GM18951 (cell line): ENCODE measurements around the gene MCM6.

ENCODE experiments used
- POLR2A ChIP-seq: IDR thresholded peaks from 4 replicates; pipeline ENCODE4 v1.6.1; 2011; ENCODE audit warnings: mild to moderate bottlenecking; ENCODE audit not compliant: insufficient read length, insufficient read depth; ENCODE audit errors: extremely low read depth
- in situ Hi-C: fragments of 300-500 bp; cut with MboI; formaldehyde crosslinking; loops from one replicate; pipeline ENCODE4 v1.12.0; 2022; ENCODE audit warnings: low sequenced_read_pairs, mixed read lengths, inconsistent platforms; ENCODE audit not compliant: unreplicated experiment

Gene MCM6

GRCh38 chr2:135876066-135876711, at the start of gene MCM6:
MCM6 (minus strand) TSS chr2:135876443; CDS start chr2:135876365, 78 bp downstream.
- peak; percentile 63 for TF ChIP-seq POLR2A
- in situ Hi-C loops = no loop called here

- in situ Hi-C loops = no loop called here
- no peak for TF ChIP-seq POLR2A
Observed at GRCh38 chr2:135925571-135925970, 49.3 kb upstream of the MCM6 start.

DNA sequence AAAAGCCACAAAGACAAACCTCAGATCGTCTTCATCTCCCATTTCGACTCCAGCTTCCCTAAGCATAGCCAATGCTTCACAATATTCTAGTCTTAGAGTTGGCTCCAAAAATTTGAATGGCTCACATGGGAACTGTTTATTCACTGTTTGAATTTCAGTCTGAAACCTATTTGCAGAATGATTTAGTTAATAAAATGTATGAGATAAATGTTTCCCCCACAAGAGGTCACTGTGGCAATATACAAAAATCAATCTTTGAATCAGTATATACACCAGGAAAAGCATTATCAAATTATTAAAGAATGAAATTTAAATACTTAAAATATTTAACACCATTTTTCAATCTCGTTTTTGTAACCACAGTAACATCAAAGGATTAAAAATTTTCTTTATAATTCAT, 40.0 kb upstream of the MCM6 start:
- in situ Hi-C loops = loop anchor here (5.0 to 10.0 kb wide), 2 partner anchors 219 to 466 kb away; no protein-coding TSS in a partner anchor
- no peak for TF ChIP-seq POLR2A

DNA sequence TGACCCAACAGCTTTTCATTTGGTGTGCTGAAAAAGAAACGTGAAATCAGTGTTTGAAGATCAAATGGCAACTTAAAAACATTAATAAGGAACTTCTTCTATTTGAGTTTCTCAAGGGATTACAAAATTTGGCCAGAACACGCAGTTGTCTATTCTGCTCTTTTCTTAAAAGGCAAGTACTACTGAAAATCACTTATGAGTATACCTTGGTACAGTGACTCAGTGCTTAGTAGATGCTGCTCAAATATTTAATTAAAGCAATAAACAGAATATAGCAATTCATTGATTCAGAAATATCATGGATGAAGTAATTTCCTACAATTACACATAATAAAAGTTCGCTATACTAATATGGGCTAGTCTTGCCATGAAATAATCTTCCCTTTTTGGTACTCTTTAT, 38.2 kb upstream of the MCM6 start:
- in situ Hi-C loops = loop anchor here (10.0 kb wide), 1 partner anchor 220 kb away; no protein-coding TSS in a partner anchor
- no peak for TF ChIP-seq POLR2A

- no peak for TF ChIP-seq POLR2A
- in situ Hi-C loops = loop anchor here (10.0 kb wide), 1 partner anchor 221 kb away; no protein-coding TSS in a partner anchor
Observed at GRCh38 chr2:135913727-135914365, 37.6 kb upstream of the MCM6 start.

DNA sequence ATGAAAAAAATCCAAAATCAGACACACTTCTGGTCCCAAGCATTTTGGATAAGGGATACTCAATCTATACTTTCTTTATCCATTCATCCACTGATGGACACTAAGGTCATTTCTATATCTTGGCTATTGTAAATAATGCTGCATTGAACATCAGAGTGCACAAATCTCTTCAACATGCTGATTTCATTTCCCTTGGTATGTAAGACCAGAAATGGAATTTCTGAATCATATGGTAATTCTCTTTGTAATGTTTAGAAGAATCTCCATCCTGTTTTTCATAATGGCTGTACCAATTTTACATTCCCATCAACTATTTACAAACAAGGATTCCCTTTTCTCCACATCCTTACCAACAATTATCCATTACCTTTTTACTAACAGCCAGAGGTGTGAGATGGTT, 33.7 kb upstream of the MCM6 start:
- no peak for TF ChIP-seq POLR2A
- in situ Hi-C loops = loop anchor here (10.0 kb wide), 1 partner anchor 225 kb away; no protein-coding TSS in a partner anchor

DNA sequence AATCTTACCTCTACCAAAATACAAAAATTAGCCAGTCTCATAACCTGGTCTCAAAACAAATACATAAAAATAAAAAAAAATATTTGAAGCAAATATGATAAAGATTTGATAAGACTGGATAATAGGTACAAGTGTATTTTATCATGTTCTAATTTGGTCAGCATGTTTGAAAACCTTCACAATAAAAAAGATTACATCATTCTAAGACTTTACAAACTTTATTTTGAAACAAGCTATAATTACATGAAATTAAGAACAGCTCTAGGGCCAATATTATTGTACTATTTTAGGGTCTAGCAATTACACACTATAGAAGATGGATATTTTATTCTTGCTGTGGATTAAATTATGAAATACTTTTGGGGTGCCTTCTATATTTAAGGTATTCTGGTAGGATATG, 29.4 kb upstream of the MCM6 start:
- TF ChIP-seq POLR2A = no peak
- in situ Hi-C loops = no loop called here

GRCh38 chr2:135904341-135904989, 28.2 kb upstream of the MCM6 start:
- no peak for TF ChIP-seq POLR2A
- in situ Hi-C loops = no loop called here

- no peak for TF ChIP-seq POLR2A
- in situ Hi-C loops = no loop called here
Observed at GRCh38 chr2:135903650-135904049, 27.4 kb upstream of the MCM6 start.

DNA sequence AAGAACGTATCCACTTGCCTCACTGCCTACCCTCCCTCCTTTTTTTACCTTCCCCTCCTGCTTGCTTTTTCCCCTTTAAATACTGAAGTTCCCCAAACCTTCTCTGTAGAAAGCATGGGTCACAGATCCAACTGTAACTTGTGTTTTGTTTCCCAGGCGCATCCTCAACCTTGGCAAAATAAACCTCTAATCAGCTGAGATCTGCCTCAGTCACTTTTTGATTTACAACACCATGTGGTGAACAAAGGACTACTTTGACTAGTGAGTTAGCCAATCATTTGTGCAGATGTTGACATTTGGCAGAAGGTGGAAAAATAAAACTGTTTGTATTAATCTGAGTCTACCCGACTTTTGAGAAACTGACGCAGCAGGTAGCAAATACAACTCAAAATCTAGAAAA, 23.3 kb upstream of the MCM6 start:
- no peak for TF ChIP-seq POLR2A
- in situ Hi-C loops = no loop called here

DNA sequence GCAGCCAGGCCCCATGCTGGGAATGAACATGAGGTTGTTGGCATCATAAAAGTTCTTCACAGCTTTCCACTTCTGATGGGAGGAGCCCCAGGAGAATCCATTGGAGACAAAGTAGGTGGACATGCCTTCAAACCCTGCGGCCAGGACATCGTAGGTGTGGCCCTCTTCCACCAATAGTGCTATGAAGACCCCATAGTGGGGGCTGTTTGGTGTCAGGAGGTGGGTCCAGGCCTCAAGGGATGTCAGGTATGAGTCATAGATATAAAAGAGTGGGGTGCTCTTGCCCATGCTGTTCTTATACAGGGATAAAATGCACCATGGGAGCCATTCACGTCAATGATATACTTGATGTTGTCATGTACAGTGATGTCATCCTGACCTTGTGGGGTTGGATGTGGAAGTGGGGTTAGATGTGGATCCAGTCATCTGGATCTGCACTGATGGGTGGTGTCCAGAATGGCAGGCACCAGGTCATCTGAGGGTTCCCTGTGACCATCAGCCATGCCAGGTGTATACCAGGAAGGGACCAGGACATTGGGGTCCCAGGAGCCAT, 22.1 kb upstream of the MCM6 start:
- in situ Hi-C loops = no loop called here
- no peak for TF ChIP-seq POLR2A

DNA sequence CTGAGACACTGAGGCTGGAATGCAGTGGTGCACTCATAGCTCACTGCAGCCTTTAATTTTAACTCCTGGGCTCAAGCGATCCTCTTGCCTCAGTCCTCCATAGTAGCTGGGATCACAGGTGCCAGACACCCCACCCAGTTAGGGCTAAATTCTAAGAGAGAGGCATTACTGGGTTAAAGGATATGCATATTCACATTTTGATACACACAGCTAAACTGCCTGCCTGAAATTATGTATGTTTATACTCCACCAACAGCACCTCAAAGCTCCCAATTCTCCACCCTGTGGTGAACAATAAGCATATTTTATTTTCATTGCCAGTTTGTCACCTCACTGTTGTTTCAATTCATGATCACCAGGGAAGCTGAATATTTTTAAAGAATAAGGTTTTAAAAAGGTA, 18.7 kb upstream of the MCM6 start:
- TF ChIP-seq POLR2A = no peak
- in situ Hi-C loops = no loop called here

GRCh38 chr2:135893374-135893794, 17.1 kb upstream of the MCM6 start:
- TF ChIP-seq POLR2A = no peak
- in situ Hi-C loops = no loop called here
